Peyer's patch (tissue), 4 donors: Measurements from ENCODE around the gene GIGYF2.
A peak's percentile ranks its signal among the peaks of the same experiment; 100 is the strongest.

Experiments
- POLR2A ChIP-seq, 2 donors: fragments of 450-650 bp; IDR thresholded peaks; one replicate each; pipeline ENCODE4 v1.5.1; 2017; ENCODE audit warnings: antibody characterized with exemption in 2 of 2, mild to moderate bottlenecking in 2 of 2, moderate library complexity in 2 of 2
- TF ChIP-seq, protein P1 (sequence below), 6 experiments: fragments of 450-650 bp in 4 of 6; fragments of 200-600 bp in 2 of 6; sonication (generic) in 1 of 6; IDR thresholded peaks; one replicate each; pipeline ENCODE4 v1.5.1; 2017 to 2019; ENCODE audit warnings: antibody characterized with exemption in 6 of 6, mild to moderate bottlenecking in 3 of 6, moderate library complexity in 1 of 6

DNA sequence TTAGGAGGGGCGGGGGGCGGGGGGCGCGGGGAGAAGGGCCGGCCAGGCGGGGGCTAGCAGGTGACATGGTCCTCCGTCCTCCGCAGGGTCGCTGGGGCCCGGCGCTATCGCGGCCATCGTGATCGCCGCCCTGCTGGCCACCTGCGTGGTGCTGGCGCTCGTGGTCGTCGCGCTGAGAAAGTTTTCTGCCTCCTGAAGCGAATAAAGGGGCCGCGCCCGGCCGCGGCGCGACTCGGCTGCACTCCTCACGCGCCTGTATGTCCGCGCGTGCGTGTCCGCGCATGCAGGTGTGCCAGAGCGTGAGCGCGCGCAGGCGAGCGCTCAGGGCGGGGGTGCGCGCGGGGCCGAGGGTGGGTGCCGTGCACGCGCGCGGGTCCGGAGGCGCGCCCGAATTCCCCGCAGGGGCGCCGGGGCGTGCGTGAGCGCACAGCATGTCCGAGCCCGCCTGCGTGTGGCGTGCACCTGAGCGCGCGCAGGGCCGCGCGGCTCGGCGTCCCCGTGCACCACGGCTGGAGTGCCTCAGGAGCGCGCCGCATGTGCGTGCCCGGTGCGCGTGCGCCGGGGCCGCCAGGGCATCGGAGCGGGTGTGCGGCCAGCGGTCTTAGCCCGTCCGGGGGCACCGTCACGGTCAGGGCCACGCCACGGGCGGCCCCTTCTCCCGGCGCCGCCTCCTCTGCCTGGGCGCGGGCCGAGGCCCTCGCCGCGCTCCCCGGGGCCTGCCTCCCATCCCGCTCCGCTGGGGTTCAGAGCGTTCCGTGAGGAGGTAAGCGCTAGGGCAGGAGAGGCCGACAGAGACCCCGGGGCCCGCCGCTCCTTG is 179.2 kb downstream of the GIGYF2 start:
- TF ChIP-seq, protein P1, sequence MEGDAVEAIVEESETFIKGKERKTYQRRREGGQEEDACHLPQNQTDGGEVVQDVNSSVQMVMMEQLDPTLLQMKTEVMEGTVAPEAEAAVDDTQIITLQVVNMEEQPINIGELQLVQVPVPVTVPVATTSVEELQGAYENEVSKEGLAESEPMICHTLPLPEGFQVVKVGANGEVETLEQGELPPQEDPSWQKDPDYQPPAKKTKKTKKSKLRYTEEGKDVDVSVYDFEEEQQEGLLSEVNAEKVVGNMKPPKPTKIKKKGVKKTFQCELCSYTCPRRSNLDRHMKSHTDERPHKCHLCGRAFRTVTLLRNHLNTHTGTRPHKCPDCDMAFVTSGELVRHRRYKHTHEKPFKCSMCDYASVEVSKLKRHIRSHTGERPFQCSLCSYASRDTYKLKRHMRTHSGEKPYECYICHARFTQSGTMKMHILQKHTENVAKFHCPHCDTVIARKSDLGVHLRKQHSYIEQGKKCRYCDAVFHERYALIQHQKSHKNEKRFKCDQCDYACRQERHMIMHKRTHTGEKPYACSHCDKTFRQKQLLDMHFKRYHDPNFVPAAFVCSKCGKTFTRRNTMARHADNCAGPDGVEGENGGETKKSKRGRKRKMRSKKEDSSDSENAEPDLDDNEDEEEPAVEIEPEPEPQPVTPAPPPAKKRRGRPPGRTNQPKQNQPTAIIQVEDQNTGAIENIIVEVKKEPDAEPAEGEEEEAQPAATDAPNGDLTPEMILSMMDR (IDR thresholded peaks at IDR 0.05) = peak in 3 of 6 experiments; percentile 6 to 18 (median 6)
- peak; percentile 57 to 70 for TF ChIP-seq POLR2A (IDR thresholded peaks at IDR 0.05)
